ENCODE measurements around the gene TEX14.

TEX14 gene

GRCh38 chr17:58534901-58535421, 156.9 kb downstream of the TEX14 start:
- no peak for TF ChIP-seq CTCF (IDR thresholded peaks at IDR 0.05; ENCODE audit: extremely low read depth, missing control alignments)
- DNase-seq (ENCODE audit: low spot score), result no peak

GRCh38 chr17:58534331-58534730, 157.5 kb downstream of the TEX14 start:
- TF ChIP-seq CTCF (IDR thresholded peaks at IDR 0.05; ENCODE audit: extremely low read depth, missing control alignments), result no peak
- no peak for DNase-seq (ENCODE audit: low spot score)

GRCh38 chr17:58533616-58534188, 158.1 kb downstream of the TEX14 start:
- no peak for TF ChIP-seq CTCF (IDR thresholded peaks at IDR 0.05; ENCODE audit: extremely low read depth, missing control alignments)
- DNase-seq (ENCODE audit: low spot score), result no peak

GRCh38 chr17:58532555-58532951, 159.3 kb downstream of the TEX14 start:
- TF ChIP-seq CTCF (IDR thresholded peaks at IDR 0.05; ENCODE audit: extremely low read depth, missing control alignments), result no peak
- no peak for DNase-seq (ENCODE audit: low spot score)

GRCh38 chr17:58531661-58532554, 159.9 kb downstream of the TEX14 start:
- peak; percentile 85 for DNase-seq (ENCODE audit: low spot score)

GRCh38 chr17:58531122-58531521, 160.7 kb downstream of the TEX14 start:
- TF ChIP-seq CTCF (IDR thresholded peaks at IDR 0.05; ENCODE audit: extremely low read depth, missing control alignments), result no peak
- DNase-seq (ENCODE audit: low spot score), result no peak

More at GRCh38 chr17:58531661-58532554, 159.9 kb downstream of the TEX14 start:
- no peak for TF ChIP-seq CTCF (IDR thresholded peaks at IDR 0.05; ENCODE audit: extremely low read depth, missing control alignments)

- no peak for DNase-seq (ENCODE audit: low spot score)
- no peak for TF ChIP-seq CTCF (IDR thresholded peaks at IDR 0.05; ENCODE audit: extremely low read depth, missing control alignments)
Measured at GRCh38 chr17:58530655-58531054, 161.2 kb downstream of the TEX14 start.

Measured in GM20000 (cell line).